ENCODE results near the gene COL24A1.
"Not testable (repeated sequence)": the region's sequence is repeated elsewhere in the genome, so short reads cannot be mapped to it uniquely, and the experiment has no call there.

COL24A1 gene

DNA sequence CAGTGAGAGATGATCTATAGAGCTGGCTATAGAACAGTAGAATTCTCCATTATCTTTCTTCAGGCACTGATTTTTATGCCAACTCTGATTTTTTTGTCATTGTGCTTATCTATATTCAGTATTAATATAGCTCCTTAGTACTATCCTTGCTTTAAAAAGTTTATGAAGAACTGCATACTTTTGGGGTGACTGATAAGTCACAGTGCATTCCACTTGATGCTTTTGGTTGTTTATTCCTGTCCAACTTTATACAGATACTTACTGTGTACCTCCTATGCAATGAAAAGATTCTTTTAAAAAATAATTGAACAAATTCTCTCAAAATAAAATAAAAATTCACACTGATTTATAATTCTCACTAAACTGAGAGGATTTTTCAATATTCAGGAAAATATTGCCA is 71.6 kb downstream of the COL24A1 start:
- TF ChIP-seq, protein P1, sequence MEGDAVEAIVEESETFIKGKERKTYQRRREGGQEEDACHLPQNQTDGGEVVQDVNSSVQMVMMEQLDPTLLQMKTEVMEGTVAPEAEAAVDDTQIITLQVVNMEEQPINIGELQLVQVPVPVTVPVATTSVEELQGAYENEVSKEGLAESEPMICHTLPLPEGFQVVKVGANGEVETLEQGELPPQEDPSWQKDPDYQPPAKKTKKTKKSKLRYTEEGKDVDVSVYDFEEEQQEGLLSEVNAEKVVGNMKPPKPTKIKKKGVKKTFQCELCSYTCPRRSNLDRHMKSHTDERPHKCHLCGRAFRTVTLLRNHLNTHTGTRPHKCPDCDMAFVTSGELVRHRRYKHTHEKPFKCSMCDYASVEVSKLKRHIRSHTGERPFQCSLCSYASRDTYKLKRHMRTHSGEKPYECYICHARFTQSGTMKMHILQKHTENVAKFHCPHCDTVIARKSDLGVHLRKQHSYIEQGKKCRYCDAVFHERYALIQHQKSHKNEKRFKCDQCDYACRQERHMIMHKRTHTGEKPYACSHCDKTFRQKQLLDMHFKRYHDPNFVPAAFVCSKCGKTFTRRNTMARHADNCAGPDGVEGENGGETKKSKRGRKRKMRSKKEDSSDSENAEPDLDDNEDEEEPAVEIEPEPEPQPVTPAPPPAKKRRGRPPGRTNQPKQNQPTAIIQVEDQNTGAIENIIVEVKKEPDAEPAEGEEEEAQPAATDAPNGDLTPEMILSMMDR (IDR thresholded peaks at IDR 0.05; ENCODE audit: low read depth, low read length, poor library complexity, severe bottlenecking), result no peak
- peaks cover 3% of the 10 kb centered on the region; the same call in 1 of the 2 replicates for H3K27me3 ChIP-seq (ENCODE audit: control insufficient read depth, low read length)

DNA sequence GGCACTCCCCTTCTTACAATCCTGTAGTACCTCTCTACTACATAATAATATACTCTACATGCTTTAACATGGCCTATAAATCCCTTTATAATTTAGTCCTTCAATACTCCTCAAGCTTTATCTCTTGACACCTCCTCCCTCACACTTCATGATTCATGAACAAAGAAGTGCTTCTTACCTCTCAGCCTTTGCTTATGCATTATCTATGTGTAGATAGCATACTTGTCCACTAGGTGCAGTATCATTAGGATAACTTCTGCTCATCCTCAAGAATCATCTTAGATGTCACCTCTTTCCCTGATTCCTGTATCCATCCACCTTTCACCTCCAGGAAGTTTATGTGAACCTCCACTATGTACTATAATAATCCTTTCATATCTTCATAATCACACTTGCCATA is 74.4 kb downstream of the COL24A1 start:
- no peaks in the 10 kb centered on the region for H3K36me3 ChIP-seq (ENCODE audit: control insufficient read depth, low read length)

More for the DNA sequence above, 71.6 kb downstream of the COL24A1 start:
- H3K9me2 ChIP-seq (replicated peaks; ENCODE audit: control insufficient read depth, low read length), result no peaks in the 10 kb centered on the region
- H3K4me1 ChIP-seq (ENCODE audit: control insufficient read depth, low read length), result no peaks in the 10 kb centered on the region
- H3K36me3 ChIP-seq (ENCODE audit: control insufficient read depth, low read length), result no peaks in the 10 kb centered on the region
- no peak overlapping the region for H3K27ac ChIP-seq (ENCODE audit: low read depth, low read length)
- no peak overlapping the region for H3K4me2 ChIP-seq (ENCODE audit: low read length)
- no peaks in the 10 kb centered on the region for H4K20me1 ChIP-seq (ENCODE audit: control insufficient read depth, insufficient read depth, low read depth, low read length)
- no peaks in the 10 kb centered on the region for H3F3A ChIP-seq (ENCODE audit: control insufficient read depth, insufficient read depth)
- no peak overlapping the region for H3K4me3 ChIP-seq (ENCODE audit: low read length)
- H3K79me2 ChIP-seq (ENCODE audit: control insufficient read depth, low read length), result no peaks in the 10 kb centered on the region
- H3K9me3 ChIP-seq (ENCODE audit: control insufficient read depth, insufficient read depth, low read length), result no peaks in the 10 kb centered on the region

DNA sequence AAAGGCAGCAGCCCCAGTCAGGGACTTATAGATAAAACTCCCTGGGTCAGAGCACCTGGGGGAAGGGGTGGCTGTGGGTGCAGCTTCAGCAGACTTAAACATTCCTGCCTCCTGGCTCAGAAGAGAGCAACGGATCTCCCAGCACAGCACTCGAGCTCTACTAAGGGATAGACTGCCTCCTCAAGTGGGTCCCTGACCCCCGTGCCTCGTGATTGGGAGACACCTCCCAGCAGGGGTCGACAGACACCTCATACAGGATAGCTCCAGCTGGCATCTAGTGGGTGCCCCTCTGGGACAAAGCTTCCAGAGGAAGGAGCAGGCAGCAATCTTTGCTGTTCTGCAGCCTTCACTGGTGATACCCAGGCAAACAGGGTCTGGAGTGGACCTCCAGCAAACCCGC is 84.1 kb downstream of the COL24A1 start:
- not testable (repeated sequence) for H3K36me3 ChIP-seq (ENCODE audit: control insufficient read depth, low read length); H3K27ac ChIP-seq (ENCODE audit: low read depth, low read length); H3K4me3 ChIP-seq (ENCODE audit: low read length); H3K27me3 ChIP-seq (ENCODE audit: control insufficient read depth, low read length); H3K4me2 ChIP-seq (ENCODE audit: low read length); H3K9me3 ChIP-seq (ENCODE audit: control insufficient read depth, insufficient read depth, low read length); H3K79me2 ChIP-seq (ENCODE audit: control insufficient read depth, low read length); H3F3A ChIP-seq (ENCODE audit: control insufficient read depth, insufficient read depth); H3K9me2 ChIP-seq (replicated peaks; ENCODE audit: control insufficient read depth, low read length); H3K4me1 ChIP-seq (ENCODE audit: control insufficient read depth, low read length); H4K20me1 ChIP-seq (ENCODE audit: control insufficient read depth, insufficient read depth, low read depth, low read length)

More for the DNA sequence above, 74.4 kb downstream of the COL24A1 start:
- H3K79me2 ChIP-seq (ENCODE audit: control insufficient read depth, low read length), result no peaks in the 10 kb centered on the region
- peaks cover 3% of the 10 kb centered on the region; the same call in 1 of the 2 replicates for H3K27me3 ChIP-seq (ENCODE audit: control insufficient read depth, low read length)
- H3K4me3 ChIP-seq (ENCODE audit: low read length), result no peak overlapping the region
- H3K27ac ChIP-seq (ENCODE audit: low read depth, low read length), result no peak overlapping the region
- no peaks in the 10 kb centered on the region for H3K9me2 ChIP-seq (replicated peaks; ENCODE audit: control insufficient read depth, low read length)
- H3F3A ChIP-seq (ENCODE audit: control insufficient read depth, insufficient read depth), result no peaks in the 10 kb centered on the region
- TF ChIP-seq EZH2phosphoT487 (IDR thresholded peaks at IDR 0.05; ENCODE audit: borderline replicate concordance, low read length), result no peak
- TF ChIP-seq, protein P1 (IDR thresholded peaks at IDR 0.05; ENCODE audit: low read depth, low read length, poor library complexity, severe bottlenecking), result no peak
- no peak overlapping the region for H3K4me2 ChIP-seq (ENCODE audit: low read length)
- H3K9me3 ChIP-seq (ENCODE audit: control insufficient read depth, insufficient read depth, low read length), result no peaks in the 10 kb centered on the region
- H4K20me1 ChIP-seq (ENCODE audit: control insufficient read depth, insufficient read depth, low read depth, low read length), result no peaks in the 10 kb centered on the region
- no peaks in the 10 kb centered on the region for H3K4me1 ChIP-seq (ENCODE audit: control insufficient read depth, low read length)

DNA sequence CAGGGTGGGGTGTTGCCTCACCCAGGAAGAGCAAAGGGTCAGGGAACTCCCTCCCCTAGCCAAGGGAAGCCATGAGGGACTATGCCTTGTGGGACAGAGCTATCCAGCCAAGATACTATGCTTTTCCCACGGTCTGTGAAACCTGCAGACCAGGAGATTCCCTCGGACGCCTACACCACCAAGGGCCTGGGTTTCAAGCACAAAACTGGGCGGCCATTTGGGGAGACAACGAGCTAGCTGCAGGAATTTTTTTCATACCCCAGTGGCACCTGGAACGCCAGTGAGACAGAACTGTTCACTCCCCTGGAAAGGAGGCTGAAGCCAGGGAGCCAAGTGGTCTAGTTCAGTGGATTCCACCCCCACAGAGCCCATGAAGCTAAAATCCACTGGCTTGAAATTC is 84.7 kb downstream of the COL24A1 start:
- H3K9me2 ChIP-seq (replicated peaks; ENCODE audit: control insufficient read depth, low read length); H3K79me2 ChIP-seq (ENCODE audit: control insufficient read depth, low read length); H3K9me3 ChIP-seq (ENCODE audit: control insufficient read depth, insufficient read depth, low read length); H3K4me3 ChIP-seq (ENCODE audit: low read length); H3K4me1 ChIP-seq (ENCODE audit: control insufficient read depth, low read length); H3K36me3 ChIP-seq (ENCODE audit: control insufficient read depth, low read length); H3K4me2 ChIP-seq (ENCODE audit: low read length); H3F3A ChIP-seq (ENCODE audit: control insufficient read depth, insufficient read depth); H4K20me1 ChIP-seq (ENCODE audit: control insufficient read depth, insufficient read depth, low read depth, low read length); H3K27me3 ChIP-seq (ENCODE audit: control insufficient read depth, low read length); H3K27ac ChIP-seq (ENCODE audit: low read depth, low read length): not testable (repeated sequence)

All from DOHH2 (cell line).